ENCODE measurements around the gene DCX. TPM values are rescaled to one million over a fixed set of nuclear protein-coding genes. Genes with fewer than 3 reads are reported as not detected.

DCX gene
- total and polyA plus RNA-seq, 2 of the 13 experiments (the other 11 are each of a cell fraction or from before 2014, with no cell fraction given), result not detected

GRCh38 chrX:111387470-111388070 is 24.4 kb downstream of the DCX start (continued):
- TF ChIP-seq, protein P1, sequence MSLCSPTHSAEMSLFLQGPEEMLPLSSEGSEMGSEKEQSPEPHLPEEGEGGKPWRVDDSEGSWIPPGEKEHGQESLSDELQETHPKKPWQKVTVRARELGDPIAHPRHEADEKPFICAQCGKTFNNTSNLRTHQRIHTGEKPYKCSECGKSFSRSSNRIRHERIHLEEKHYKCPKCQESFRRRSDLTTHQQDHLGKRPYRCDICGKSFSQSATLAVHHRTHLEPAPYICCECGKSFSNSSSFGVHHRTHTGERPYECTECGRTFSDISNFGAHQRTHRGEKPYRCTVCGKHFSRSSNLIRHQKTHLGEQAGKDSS (CRISPR knock-in tag; IDR thresholded peaks at IDR 0.05; ENCODE audit: borderline replicate concordance, low read depth), result no peak
- no peak for TF ChIP-seq AGO2 (optimal IDR thresholded peaks at IDR 0.05; ENCODE audit: low read depth, low read length)
- TF ChIP-seq, protein P2, sequence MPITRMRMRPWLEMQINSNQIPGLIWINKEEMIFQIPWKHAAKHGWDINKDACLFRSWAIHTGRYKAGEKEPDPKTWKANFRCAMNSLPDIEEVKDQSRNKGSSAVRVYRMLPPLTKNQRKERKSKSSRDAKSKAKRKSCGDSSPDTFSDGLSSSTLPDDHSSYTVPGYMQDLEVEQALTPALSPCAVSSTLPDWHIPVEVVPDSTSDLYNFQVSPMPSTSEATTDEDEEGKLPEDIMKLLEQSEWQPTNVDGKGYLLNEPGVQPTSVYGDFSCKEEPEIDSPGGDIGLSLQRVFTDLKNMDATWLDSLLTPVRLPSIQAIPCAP (CRISPR knock-in tag; IDR thresholded peaks at IDR 0.05; ENCODE audit: low read depth), result no peak

DNA sequence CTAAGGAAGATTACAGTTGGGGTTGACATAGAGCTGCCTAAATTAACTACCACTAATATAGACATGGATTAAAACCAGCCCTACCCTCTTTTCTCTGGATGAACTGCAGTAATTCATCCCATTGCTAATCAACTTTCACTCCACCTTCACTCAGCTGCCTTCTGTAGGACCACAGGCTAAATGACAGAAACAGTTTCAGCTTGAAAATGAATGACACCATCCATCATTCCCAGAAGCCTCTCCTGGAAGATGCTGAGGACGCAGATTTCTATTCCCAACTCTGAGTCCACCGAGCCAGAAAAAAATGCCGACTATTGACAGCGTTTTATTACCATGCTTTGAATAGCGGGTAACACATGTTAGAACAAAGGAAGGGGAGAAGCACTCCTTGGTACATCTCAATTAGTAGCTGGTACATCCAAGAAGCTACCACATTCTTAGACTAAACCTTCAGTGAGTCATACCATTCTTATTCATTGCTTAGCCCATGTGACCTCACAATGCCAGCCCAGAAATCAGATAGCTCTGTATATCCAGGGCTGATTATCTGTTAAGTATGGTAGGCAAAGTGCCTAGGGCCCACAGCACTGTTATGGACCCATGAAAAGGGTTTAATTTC is 25.3 kb downstream of the DCX start:
- intact Hi-C loops (cut with micrococcal nuclease; ENCODE audit: unreplicated experiment), result no loop called here
- FAIRE-seq, result no peak
- no peak for TF ChIP-seq RELA (CRISPR knock-in tag; IDR thresholded peaks at IDR 0.05)
- no peak for TF ChIP-seq CEBPZ (IDR thresholded peaks at IDR 0.05; ENCODE audit: low read length)
- TF ChIP-seq ZNF446 (CRISPR knock-in tag; IDR thresholded peaks at IDR 0.05), result no peak
- no peak for TF ChIP-seq HOXA9 (CRISPR knock-in tag; IDR thresholded peaks at IDR 0.05; ENCODE audit: borderline replicate concordance)
- no peak for TF ChIP-seq HDAC1 (CRISPR knock-in tag; IDR thresholded peaks at IDR 0.05)
- TF ChIP-seq MTF2 (CRISPR knock-in tag; IDR thresholded peaks at IDR 0.05; ENCODE audit: borderline replicate concordance), result no peak
- TF ChIP-seq, protein P3, sequence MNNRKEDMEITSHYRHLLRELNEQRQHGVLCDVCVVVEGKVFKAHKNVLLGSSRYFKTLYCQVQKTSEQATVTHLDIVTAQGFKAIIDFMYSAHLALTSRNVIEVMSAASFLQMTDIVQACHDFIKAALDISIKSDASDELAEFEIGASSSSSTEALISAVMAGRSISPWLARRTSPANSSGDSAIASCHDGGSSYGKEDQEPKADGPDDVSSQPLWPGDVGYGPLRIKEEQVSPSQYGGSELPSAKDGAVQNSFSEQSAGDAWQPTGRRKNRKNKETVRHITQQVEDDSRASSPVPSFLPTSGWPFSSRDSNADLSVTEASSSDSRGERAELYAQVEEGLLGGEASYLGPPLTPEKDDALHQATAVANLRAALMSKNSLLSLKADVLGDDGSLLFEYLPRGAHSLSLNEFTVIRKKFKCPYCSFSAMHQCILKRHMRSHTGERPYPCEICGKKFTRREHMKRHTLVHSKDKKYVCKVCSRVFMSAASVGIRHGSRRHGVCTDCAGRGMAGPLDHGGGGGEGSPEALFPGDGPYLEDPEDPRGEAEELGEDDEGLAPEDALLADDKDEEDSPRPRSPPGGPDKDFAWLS (CRISPR knock-in tag; IDR thresholded peaks at IDR 0.05; ENCODE audit: borderline replicate concordance), result no peak
- TF ChIP-seq, protein P4, sequence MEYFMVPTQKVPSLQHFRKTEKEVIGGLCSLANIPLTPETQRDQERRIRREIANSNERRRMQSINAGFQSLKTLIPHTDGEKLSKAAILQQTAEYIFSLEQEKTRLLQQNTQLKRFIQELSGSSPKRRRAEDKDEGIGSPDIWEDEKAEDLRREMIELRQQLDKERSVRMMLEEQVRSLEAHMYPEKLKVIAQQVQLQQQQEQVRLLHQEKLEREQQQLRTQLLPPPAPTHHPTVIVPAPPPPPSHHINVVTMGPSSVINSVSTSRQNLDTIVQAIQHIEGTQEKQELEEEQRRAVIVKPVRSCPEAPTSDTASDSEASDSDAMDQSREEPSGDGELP (IDR thresholded peaks at IDR 0.05; ENCODE audit: borderline replicate concordance, low read depth), result no peak
- no peak for TF ChIP-seq KDM5B (CRISPR knock-in tag; IDR thresholded peaks at IDR 0.05; ENCODE audit: borderline replicate concordance)
- no peak for TF ChIP-seq ZNF605 (CRISPR knock-in tag; IDR thresholded peaks at IDR 0.05)
- TF ChIP-seq ZNF431 (CRISPR knock-in tag; IDR thresholded peaks at IDR 0.05; ENCODE audit: borderline replicate concordance, low read depth), result no peak

More for the DNA sequence above, 25.3 kb downstream of the DCX start:
- no peak overlapping the region for H3K27ac ChIP-seq (ENCODE audit: extremely low read length, insufficient read depth, low read length)
- DNase-seq (ENCODE audit: low spot score), result no peak
- no peak for ATAC-seq
- no peaks in the 10 kb centered on the region for H3K9me3 ChIP-seq (ENCODE audit: low read length)
- no peak overlapping the region for H3K4me2 ChIP-seq (ENCODE audit: low read depth, low read length)
- in situ Hi-C loops (cut with HindIII; ENCODE audit: extremely low pct_ligation_motif_present, low pct_unique_long_range_greater_than_20kb), result no loop called here
- H3K27me3 ChIP-seq (ENCODE audit: control insufficient read depth in 1 of 2, insufficient read depth in 2 of 2, low read length in 2 of 2), result no peaks in the 10 kb centered on the region
- H3K9ac ChIP-seq (ENCODE audit: insufficient read depth, low read depth, low read length), result no peak overlapping the region
- H3K4me1 ChIP-seq (ENCODE audit: insufficient read depth, low read length), result no peaks in the 10 kb centered on the region
- ChIA-PET POLR2A (no interaction called here), CTCF (ENCODE audit: low intra/inter-chr PET ratio, low total read pairs) (no interaction called here)
- BruUV-seq (replicated peaks), result no TSS peak
- no peaks in the 10 kb centered on the region for H3K79me2 ChIP-seq (ENCODE audit: insufficient read depth, low read length)
- H2AFZ ChIP-seq (ENCODE audit: low read length), result no peak overlapping the region
- 8% methylated on average over 2 of the region's 5 CpGs for whole genome bisulfite sequencing (ENCODE audit: low lambda C conversion rate)
- no peaks in the 10 kb centered on the region for H4K20me1 ChIP-seq (ENCODE audit: insufficient read depth, low read length)
- no peak overlapping the region for H3K4me3 ChIP-seq (replicated peaks in 1 of 3; ENCODE audit: insufficient read depth in 1 of 3, low read depth in 2 of 3, low read length in 3 of 3)
- no peaks in the 10 kb centered on the region for H3K36me3 ChIP-seq (replicated peaks in 1 of 2; ENCODE audit: control insufficient read depth in 1 of 2, insufficient read depth in 2 of 2, low read length in 2 of 2)

Data from HepG2 (cell line).